GM21367 (cell line): ENCODE data around the gene BCAS3.
"Not testable (repeated sequence)": the region's sequence is repeated elsewhere in the genome, so short reads cannot be mapped to it uniquely, and the experiment has no call there.

ENCODE experiments used
- ATAC-seq: cut with Tn5 transposase; IDR thresholded peaks from one replicate; pipeline ENCODE4 v1.9.1; 2021; ENCODE audit not compliant: unreplicated experiment

BCAS3 gene

GRCh38 chr17:60920107-60920506 lies 242.5 kb downstream of the BCAS3 start:
- ATAC-seq, result no peak

GRCh38 chr17:60923000-60923399 lies 245.3 kb downstream of the BCAS3 start:
- ATAC-seq, result no peak

GRCh38 chr17:60926466-60927183 lies 249.0 kb downstream of the BCAS3 start:
- no peak for ATAC-seq

- ATAC-seq, result no peak
Measured at GRCh38 chr17:60933739-60934138, 256.1 kb downstream of the BCAS3 start.

GRCh38 chr17:60934723-60935122 lies 257.1 kb downstream of the BCAS3 start:
- ATAC-seq, result no peak

GRCh38 chr17:60935991-60936390 lies 258.3 kb downstream of the BCAS3 start:
- ATAC-seq, result not testable (repeated sequence)

GRCh38 chr17:60939318-60939717 lies 261.7 kb downstream of the BCAS3 start:
- ATAC-seq, result no peak

GRCh38 chr17:60941028-60941427 lies 263.4 kb downstream of the BCAS3 start:
- ATAC-seq, result no peak

GRCh38 chr17:60941571-60941970 lies 263.9 kb downstream of the BCAS3 start:
- no peak for ATAC-seq

GRCh38 chr17:60944751-60945150 lies 267.1 kb downstream of the BCAS3 start:
- no peak for ATAC-seq

GRCh38 chr17:60947100-60947499 lies 269.4 kb downstream of the BCAS3 start:
- ATAC-seq, result no peak

- no peak for ATAC-seq
Measured at GRCh38 chr17:60947543-60947942, 269.9 kb downstream of the BCAS3 start.

GRCh38 chr17:60952747-60953146 lies 275.1 kb downstream of the BCAS3 start:
- ATAC-seq, result no peak

- no peak for ATAC-seq
Measured at GRCh38 chr17:60959011-60959410, 281.4 kb downstream of the BCAS3 start.

- no peak for ATAC-seq
Measured at GRCh38 chr17:60959696-60960095, 282.0 kb downstream of the BCAS3 start.

GRCh38 chr17:60960398-60961065 lies 282.9 kb downstream of the BCAS3 start:
- no peak for ATAC-seq

GRCh38 chr17:60964160-60964559 lies 286.5 kb downstream of the BCAS3 start:
- ATAC-seq, result no peak

- no peak for ATAC-seq
Measured at GRCh38 chr17:60968266-60968665, 290.6 kb downstream of the BCAS3 start.

GRCh38 chr17:60969500-60970037 lies 291.9 kb downstream of the BCAS3 start:
- ATAC-seq, result no peak

- no peak for ATAC-seq
Measured at GRCh38 chr17:60970741-60971140, 293.1 kb downstream of the BCAS3 start.

- peak; percentile 81 for ATAC-seq
Measured at GRCh38 chr17:60971515-60972369, 294.1 kb downstream of the BCAS3 start.
